ENCODE data around the gene BCAR3.

DNA sequence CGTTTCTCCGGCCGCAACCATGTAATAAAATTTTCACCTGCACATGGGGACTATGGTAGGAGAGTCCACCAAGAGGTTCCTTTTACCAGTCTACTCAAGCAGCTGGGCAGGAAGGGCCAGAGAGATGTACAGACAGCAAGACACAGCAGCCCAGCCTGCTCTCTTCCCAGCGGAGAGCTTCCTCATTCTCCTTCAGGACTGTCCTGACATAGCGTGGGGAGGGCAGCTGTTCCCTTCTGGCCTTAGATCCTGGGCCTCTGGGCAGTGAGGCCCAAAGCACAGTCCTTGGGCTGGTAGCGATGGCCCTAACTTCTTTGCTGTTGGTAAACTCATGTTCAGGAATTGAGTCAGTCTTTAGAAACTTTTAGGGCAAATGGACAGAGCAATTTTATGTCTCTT is 89.1 kb downstream of the BCAR3 start:
- TF ChIP-seq GATA2 (IDR thresholded peaks at IDR 0.05; ENCODE audit: low read depth, low read length): no peak
- TF ChIP-seq GATA3 (IDR thresholded peaks at IDR 0.05; ENCODE audit: low read depth, low read length): no peak

All from SH-SY5Y (cell line).